ENCODE results near the gene TSPYL1.
"Not testable (repeated sequence)": the region's sequence is repeated elsewhere in the genome, so short reads cannot be mapped to it uniquely, and the experiment has no call there.

TSPYL1 gene

GRCh38 chr6:116292553-116292952 lies 12.8 kb upstream of the TSPYL1 start:
- no peak for DNase-seq

DNA sequence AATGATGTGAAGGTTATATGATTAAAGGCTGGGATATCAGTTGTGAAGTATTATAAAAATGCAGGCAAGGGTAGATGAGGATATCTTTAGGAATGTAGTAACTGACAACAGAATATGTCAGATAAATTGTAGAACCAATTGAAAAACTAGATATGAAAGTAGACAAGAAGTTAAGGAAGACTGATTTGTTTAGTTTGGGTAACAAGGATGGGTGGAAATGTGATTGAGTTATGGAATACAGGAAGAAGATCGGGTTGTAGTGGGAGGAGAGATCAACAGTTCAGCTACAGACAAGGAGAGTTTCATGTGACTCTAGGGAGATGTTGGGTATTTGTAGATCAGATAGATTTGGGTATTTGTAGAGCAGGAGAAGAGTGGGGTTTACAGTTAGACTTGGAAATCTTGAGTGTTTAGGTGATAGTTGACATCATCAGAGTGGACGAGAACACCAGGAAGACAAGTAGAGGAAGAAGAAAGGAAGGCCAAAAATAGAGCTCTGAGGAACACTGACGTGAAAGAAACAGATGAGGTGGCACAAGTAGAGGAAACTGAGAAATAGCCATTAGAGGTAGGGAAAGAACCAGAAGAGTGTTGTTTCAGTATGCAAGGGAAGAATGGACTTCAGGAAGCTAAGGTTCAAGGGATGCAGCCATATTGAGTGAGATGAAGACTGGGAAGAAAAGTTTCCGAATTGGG lies 12.1 kb upstream of the TSPYL1 start:
- DNase-seq, result no peak

GRCh38 chr6:116290799-116291198 lies 11.1 kb upstream of the TSPYL1 start:
- DNase-seq, result no peak

- no peak for DNase-seq
Measured at GRCh38 chr6:116289876-116290275, 10.1 kb upstream of the TSPYL1 start.

DNA sequence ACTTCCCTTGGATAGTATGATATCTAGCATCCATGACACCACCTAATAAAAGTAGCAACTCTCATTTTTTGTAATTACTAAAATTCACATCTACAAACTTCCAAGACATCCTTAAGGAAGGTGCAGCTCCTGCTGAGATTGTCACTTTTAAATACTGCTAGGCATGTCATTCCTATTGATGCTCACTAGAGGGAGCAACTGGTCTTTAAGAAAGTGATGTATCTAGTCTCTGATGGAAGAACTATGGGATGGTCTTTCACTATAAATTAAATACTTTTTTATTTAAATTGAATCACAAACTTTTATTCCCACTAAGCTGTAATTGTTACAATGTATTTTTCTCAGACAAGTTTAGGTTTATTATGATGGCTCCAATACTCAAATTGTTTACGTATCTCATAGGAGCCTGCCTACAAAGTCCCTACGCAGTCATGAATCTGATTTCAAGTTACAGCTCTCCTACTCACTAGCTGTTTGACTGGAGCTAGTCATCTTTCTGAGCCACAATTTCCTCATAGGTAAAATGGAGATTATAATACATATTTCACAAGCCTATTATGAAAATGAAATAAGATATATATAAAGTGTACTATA lies 8.1 kb upstream of the TSPYL1 start:
- peak in 1 of 14 donors; percentile 26 for DNase-seq

DNA sequence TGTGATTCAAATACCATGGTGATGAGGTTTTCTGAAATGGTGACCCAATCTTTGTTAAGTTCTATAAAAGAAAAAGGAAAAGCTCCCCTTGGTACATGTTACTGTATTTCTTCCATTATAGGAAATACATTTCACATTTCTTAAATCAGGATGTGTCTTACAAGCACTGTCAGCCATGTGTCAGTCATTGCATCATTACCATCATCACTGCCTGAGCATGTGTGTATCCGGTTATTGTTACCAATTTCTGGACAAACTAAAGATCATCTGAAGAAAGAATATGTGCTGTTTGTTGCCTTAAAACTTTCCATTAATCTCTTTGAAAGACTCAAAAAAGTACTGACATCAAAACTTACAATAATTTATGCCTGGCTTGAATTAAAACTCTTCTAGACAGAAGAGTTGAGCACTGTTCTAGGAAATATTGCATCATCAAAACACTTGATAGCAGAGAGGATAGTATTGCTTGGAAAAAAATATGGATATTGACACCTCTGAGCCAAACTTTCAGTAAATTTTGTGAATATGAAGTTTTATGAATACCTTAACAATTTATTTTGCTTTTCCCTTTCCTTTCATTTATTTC lies 7.1 kb upstream of the TSPYL1 start:
- no peak for DNase-seq

DNA sequence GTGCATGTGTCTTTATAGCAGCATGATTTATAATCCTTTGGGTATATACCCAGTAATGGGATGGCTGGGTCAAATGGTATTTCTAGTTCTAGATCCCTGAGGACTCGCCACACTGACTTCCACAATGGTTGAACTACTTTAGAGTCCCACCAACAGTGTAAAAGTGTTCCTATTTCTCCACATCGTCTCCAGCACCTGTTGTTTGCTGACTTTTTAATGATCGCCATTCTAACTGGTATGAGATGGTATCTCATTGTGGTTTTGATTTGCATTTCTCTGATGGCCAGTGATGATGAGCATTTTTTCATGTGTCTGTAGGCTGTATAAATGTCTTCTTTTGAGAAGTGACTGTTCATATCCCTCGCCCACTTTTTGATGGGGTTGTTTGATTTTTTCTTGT lies 5.3 kb upstream of the TSPYL1 start:
- not testable (repeated sequence) for DNase-seq

DNA sequence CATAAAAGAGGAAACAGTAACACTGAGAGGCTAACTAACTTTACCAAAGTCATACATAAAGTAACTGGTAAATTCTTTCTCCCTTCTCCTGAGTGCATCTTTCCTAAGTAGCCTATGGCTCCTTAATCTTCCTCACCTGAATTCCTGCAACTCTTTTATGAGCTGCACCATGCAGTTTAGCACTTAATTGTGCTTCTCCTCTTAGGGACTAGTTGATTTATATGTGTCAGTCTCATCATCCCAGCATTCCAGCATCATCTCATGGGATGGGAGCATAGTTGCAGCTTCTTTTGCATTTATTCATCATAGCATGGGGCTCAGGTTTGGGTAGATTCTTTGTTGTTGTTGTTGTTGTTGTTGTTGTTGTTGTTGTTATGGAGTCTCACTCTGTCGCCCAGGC lies 3.5 kb upstream of the TSPYL1 start:
- no peak for DNase-seq

GRCh38 chr6:116282698-116283097 lies 3.0 kb upstream of the TSPYL1 start:
- DNase-seq, result no peak

DNA sequence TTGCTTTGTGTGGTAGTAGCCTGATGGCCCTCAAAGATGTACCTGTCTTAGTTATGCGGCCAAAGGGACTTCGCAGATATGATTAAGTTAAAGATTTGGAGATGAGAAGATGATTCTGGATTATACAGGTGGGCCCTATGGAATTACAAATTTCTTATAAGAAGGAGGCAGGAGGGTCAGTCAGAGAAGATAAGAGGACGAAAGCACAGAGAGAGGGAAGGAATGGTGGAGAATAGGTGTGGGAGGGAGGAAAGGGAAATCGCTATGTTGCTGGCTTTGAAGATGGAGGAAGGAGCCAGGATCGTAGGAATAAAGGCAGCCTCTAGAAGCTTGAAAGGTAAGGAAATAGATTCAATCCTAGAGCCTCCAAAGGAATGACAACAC lies 1.2 kb upstream of the TSPYL1 start:
- peak in 1 of 14 donors; percentile 44 for DNase-seq

- peak in 1 of 14 donors; percentile 59 for DNase-seq
Measured at GRCh38 chr6:116280161-116280932, 617 bp upstream of the TSPYL1 start.

GRCh38 chr6:116278854-116279231 lies 887 bp downstream of the TSPYL1 start:
- DNase-seq, result peak in 5 of 14 donors; percentile 31 to 69 (median 49)

DNA sequence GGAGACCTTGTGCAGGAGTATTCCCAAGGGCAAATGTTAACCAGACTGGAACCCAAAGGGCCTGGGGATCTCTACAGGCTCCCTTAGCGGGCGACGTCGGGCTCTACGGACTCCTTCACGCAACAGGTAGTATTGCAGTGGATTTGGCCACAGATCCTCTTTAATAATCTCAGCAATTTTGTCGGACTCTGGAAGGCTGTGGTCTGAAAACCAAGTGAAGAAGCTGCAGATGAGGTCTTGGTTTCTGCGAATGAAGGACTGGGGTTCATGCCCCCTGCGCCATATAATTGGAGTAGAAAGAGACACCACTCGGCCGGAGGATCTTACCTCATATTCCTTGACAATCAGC lies 1.3 kb downstream of the TSPYL1 start:
- DNase-seq, result no peak

DNA sequence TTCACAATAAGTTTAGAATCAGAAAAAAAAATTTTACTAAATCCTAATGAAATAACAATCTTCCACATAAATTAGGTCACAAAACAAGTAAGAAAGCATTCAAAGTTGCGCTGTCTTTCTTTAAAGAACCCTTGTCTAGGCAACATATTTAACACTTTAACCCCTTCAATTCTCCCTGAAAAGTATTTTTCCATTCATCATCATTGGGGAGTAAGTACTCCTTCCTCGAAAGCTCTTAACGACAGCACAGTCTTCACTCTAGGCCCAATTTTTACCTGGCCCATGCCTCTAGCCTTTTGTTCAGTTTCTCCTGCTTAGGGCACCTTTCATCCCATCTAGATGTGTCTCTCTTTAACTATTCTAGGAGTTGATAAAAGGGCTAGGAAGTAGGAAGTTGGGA lies 2.6 kb downstream of the TSPYL1 start:
- DNase-seq, result no peak

DNA sequence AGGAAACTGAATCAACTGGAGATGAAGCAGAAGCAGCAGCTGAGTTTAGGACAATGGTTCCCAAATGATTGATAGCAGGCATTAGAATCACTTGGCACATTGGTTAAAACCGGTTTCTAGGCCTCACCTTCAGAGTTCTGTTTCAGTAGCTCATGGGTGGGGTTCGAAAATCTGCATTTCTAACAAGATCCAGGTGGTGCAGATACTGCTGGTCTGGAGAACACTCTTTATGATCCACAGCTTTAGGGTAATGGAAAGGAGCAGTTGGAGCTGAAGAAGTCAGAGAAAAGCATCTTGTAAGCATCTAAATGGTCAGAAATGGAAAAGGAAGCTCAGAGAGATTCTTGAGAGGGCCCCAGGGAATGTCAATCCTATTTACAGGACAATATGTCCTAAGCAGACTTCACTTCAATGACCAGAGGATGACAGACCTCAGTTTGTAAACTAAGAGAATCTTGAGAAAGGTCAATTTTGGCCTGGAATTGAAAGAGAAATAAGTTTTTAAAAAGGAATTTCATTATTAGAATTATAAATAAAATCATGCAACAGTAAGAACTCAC lies 8.5 kb downstream of the TSPYL1 start:
- no peak for DNase-seq

GRCh38 chr6:116268589-116269293 lies 11.0 kb downstream of the TSPYL1 start:
- no peak for DNase-seq

DNA sequence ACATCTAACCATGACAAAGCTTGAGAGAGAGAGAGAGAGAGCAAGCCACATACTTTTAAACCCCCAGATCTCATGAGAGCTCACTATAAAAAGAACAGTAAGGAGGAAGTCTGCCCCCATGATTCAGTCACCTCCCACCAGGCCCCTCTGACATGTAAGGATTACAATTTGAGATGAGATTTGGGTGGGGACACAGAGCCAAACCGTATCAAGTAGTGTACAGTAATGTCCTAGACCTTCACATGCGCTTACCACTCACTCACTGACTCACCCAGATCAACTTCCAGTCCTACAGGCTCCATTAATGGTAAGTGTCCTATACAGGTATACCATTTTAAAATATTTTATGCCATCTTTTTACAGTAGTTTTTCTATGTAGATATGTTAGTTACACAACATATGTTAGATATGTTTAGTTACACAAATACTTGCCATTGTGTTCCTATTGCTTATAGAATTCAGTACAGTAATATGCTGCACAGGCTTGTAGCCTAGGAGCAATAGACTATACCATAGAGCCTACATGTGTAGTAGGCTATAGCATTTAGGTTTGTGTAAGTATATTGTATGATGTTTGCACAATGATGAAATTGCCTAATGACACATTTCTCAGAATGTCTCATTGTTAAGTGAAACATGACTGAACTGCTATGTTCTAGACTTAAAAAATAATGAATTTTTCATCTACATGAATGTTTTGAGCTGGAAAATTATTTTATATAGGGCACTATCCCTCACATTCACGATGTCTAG lies 11.7 kb downstream of the TSPYL1 start:
- no peak for DNase-seq

GRCh38 chr6:116266803-116267202 lies 12.9 kb downstream of the TSPYL1 start:
- no peak for DNase-seq

GRCh38 chr6:116265041-116265829 lies 14.5 kb downstream of the TSPYL1 start:
- no peak for DNase-seq

DNA sequence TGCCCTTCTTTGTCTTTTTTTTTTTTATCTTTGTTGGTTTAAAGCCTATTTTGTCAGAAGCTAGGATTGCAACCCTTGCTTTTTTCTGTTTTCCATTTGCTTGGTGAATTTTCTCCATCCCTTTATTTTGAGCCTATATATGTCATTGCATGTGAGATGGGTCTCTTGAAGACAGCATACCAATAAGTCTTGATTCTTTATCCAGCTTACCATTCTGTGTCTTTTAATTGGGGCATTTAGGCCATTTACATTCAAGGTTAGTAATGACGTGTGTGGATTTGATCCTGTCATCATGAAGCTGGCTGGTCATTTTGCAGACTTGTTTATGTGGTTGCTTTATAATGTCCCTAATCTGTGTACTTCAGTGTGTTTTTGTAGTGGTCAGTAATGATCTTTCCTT lies 16.4 kb downstream of the TSPYL1 start:
- no peak for DNase-seq

GRCh38 chr6:116258520-116258919 lies 21.2 kb downstream of the TSPYL1 start:
- no peak for DNase-seq

Data from C1 segment of cervical spinal cord (tissue), 14 donors.